Measurements from ENCODE around the gene STYX. TPM values are rescaled to one million over a fixed set of nuclear protein-coding genes. Genes with fewer than 3 reads are reported as not detected.

The STYX gene
- total RNA-seq, 1 experiment from 2014 or later, result 16.3 TPM

DNA sequence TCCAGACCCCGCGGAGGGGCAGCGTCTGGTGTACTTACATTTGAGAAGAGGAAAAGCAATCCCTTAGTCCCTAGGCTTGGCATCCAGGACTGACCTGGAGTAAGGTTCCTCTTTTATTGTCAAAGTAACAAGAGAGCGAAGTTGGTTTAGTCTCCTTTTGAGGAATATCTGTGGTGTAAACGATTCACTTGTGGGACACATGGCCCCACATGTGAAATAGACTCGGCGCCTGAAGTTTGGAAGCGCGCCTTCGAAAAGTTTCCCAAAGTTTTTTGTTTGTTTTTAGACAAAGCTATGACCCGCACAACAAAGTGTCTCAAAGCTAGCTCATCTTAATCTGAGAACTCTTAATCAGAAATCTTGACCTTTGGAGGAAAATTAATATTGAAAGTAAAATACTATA is 744 bp downstream of the STYX start:
- no peaks in the 10 kb centered on the region for H3K9me3 ChIP-seq (ENCODE audit: control insufficient read depth in 1 of 2, insufficient read depth in 1 of 2, low read depth in 1 of 2, low read length in 2 of 2)
- H3K4me3 ChIP-seq (replicated peaks in 1 of 2; ENCODE audit: low read depth in 1 of 2, low read length in 2 of 2), result peak overlapping the region; percentile 96
- H3K27ac ChIP-seq (ENCODE audit: low read depth, low read length), result peak overlapping the region; percentile 73
- peaks cover 11% of the 10 kb centered on the region; the same call in 1 of the 2 replicates for H4K20me1 ChIP-seq (ENCODE audit: insufficient read depth)
- no peaks in the 10 kb centered on the region for H3K9me2 ChIP-seq (ENCODE audit: insufficient read depth)
- peaks cover 6 to 14% of the 10 kb centered on the region in 2 experiments for H3K4me1 ChIP-seq (ENCODE audit: control insufficient read depth in 1 of 2, insufficient read depth in 2 of 2, low read length in 2 of 2)
- TF ChIP-seq, protein P1, sequence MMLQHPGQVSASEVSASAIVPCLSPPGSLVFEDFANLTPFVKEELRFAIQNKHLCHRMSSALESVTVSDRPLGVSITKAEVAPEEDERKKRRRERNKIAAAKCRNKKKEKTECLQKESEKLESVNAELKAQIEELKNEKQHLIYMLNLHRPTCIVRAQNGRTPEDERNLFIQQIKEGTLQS (IDR thresholded peaks at IDR 0.05), result no peak
- TF ChIP-seq ZFX (IDR thresholded peaks at IDR 0.05) (no peak), POLR2A (IDR thresholded peaks at IDR 0.05; ENCODE audit: borderline replicate concordance, extremely low read depth, insufficient read depth, insufficient read length) (no peak), SP1 (IDR thresholded peaks at IDR 0.05; ENCODE audit: low read depth) (no peak), TCF7L2 (IDR thresholded peaks at IDR 0.05; ENCODE audit: borderline replicate concordance, extremely low read depth, insufficient read depth, insufficient read length) (no peak), EZH2phosphoT487 (IDR thresholded peaks at IDR 0.05; ENCODE audit: borderline replicate concordance) (no peak), JUND (IDR thresholded peaks at IDR 0.05) (no peak), RAD21 (IDR thresholded peaks at IDR 0.05; ENCODE audit: low read depth) (no peak), ELF1 (IDR thresholded peaks at IDR 0.05; ENCODE audit: borderline replicate concordance, low read depth) (no peak), EZH2 (IDR thresholded peaks at IDR 0.05) (no peak), SIN3A (IDR thresholded peaks at IDR 0.05; ENCODE audit: low read depth) (no peak), MAX (IDR thresholded peaks at IDR 0.05) (no peak), CEBPB (IDR thresholded peaks at IDR 0.05; ENCODE audit: low read depth) (no peak), SRF (IDR thresholded peaks at IDR 0.05; ENCODE audit: low read depth) (no peak), REST (IDR thresholded peaks at IDR 0.05; ENCODE audit: low read depth) (no peak)
- TF ChIP-seq, protein P2, sequence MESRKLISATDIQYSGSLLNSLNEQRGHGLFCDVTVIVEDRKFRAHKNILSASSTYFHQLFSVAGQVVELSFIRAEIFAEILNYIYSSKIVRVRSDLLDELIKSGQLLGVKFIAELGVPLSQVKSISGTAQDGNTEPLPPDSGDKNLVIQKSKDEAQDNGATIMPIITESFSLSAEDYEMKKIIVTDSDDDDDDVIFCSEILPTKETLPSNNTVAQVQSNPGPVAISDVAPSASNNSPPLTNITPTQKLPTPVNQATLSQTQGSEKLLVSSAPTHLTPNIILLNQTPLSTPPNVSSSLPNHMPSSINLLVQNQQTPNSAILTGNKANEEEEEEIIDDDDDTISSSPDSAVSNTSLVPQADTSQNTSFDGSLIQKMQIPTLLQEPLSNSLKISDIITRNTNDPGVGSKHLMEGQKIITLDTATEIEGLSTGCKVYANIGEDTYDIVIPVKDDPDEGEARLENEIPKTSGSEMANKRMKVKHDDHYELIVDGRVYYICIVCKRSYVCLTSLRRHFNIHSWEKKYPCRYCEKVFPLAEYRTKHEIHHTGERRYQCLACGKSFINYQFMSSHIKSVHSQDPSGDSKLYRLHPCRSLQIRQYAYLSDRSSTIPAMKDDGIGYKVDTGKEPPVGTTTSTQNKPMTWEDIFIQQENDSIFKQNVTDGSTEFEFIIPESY (IDR thresholded peaks at IDR 0.05; ENCODE audit: extremely low read depth, insufficient replicate concordance, low read length), result no peak
- TF ChIP-seq, protein P3, sequence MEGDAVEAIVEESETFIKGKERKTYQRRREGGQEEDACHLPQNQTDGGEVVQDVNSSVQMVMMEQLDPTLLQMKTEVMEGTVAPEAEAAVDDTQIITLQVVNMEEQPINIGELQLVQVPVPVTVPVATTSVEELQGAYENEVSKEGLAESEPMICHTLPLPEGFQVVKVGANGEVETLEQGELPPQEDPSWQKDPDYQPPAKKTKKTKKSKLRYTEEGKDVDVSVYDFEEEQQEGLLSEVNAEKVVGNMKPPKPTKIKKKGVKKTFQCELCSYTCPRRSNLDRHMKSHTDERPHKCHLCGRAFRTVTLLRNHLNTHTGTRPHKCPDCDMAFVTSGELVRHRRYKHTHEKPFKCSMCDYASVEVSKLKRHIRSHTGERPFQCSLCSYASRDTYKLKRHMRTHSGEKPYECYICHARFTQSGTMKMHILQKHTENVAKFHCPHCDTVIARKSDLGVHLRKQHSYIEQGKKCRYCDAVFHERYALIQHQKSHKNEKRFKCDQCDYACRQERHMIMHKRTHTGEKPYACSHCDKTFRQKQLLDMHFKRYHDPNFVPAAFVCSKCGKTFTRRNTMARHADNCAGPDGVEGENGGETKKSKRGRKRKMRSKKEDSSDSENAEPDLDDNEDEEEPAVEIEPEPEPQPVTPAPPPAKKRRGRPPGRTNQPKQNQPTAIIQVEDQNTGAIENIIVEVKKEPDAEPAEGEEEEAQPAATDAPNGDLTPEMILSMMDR (IDR thresholded peaks at IDR 0.05 in 2 of 3, conservative IDR thresholded peaks at IDR 0.05 in 1 of 3; ENCODE audit: borderline replicate concordance in 1 of 3, insufficient read depth in 1 of 3, low read depth in 2 of 3, low read length in 2 of 3), result no peak
- DNase-seq (ENCODE audit: low read depth, low spot score) (no peak), ATAC-seq (no peak)
- ChIA-PET POLR2A (interaction anchor here (1.0 kb wide), 1 partner anchor 11 kb away, joined by 6 read pairs; no protein-coding TSS in a partner anchor), RAD21 (ENCODE audit: low non-redundant PET in 1 of 2, low total read pairs in 2 of 2, uncharacterized antibody in 2 of 2, unreplicated experiment in 2 of 2) (no interaction called here), CTCF (no interaction called here)
- no peaks in the 10 kb centered on the region for H3K27me3 ChIP-seq (ENCODE audit: insufficient read depth, low read length)
- peaks cover 11 to 18% of the 10 kb centered on the region in 2 experiments; a peak in 3 of 4 replicates for H3K36me3 ChIP-seq (ENCODE audit: control insufficient read depth in 1 of 2, insufficient read depth in 2 of 2, low read length in 2 of 2)
- H3K4me2 ChIP-seq (ENCODE audit: low read length), result peak overlapping the region; percentile 79
- no TSS peak for BruUV-seq (replicated peaks)
- peak overlapping the region; percentile 95 for H3K9ac ChIP-seq (ENCODE audit: low read length)
- peaks cover 22% of the 10 kb centered on the region for H3K79me2 ChIP-seq (ENCODE audit: insufficient read depth, low read length)
- H2AFZ ChIP-seq (ENCODE audit: low read depth, low read length, poor library complexity, severe bottlenecking), result peak overlapping the region; percentile 53
- intact Hi-C loops (cut with micrococcal nuclease), result no loop called here
